IMR-90 (cell line): ENCODE results near the gene RTL1. TPM values are rescaled to one million over a fixed set of nuclear protein-coding genes. Genes with fewer than 3 reads are reported as not detected.

Experiments used
- ATAC-seq: fragments of 200-7000 bp; cut with Tn5 transposase; 2 replicates; pipeline ENCODE4 v1.9.1; 2020; ENCODE audit warnings: low read depth, mild to moderate bottlenecking, moderate library complexity
- BruUV-seq: library from RNA; stranded (reverse); fragments of 400-500 nt; replicated peaks from 2 replicates; lab custom pipeline; 2021; lab: Mats Ljungman, UMichigan
- CTCF ChIA-PET: fragments of 300-600 bp; formaldehyde crosslinking; extraction: SDS; loops from one replicate; lab custom pipeline; 2021; ENCODE audit warnings: antibody characterized with exemption; lab: Yijun Ruan, JAX
- POLR2A ChIA-PET: fragments of 300-600 bp; sonication (Branson Sonifier 250); formaldehyde crosslinking; loops from one replicate; lab custom pipeline; 2022; ENCODE audit warnings: antibody characterized with exemption; ENCODE audit not compliant: unreplicated experiment; lab: Charles Lee
- DNase-seq: peaks from one replicate; pipeline ENCODE4 v3.0.0; 2013
- H2AFZ ChIP-seq: replicated peaks from 2 replicates; pipeline ENCODE3; 2013; ENCODE audit warnings: low read length, mild to moderate bottlenecking; ENCODE audit not compliant: poor library complexity
- H2AK5ac ChIP-seq: 2 replicates; pipeline ENCODE4 v1.6.1; 2013; ENCODE audit warnings: low read depth, low read length, inconsistent platforms
- H2AK9ac ChIP-seq: replicated peaks from 2 replicates; pipeline ENCODE3; 2013; ENCODE audit warnings: mild to moderate bottlenecking, low read depth, low read length, moderate library complexity; ENCODE audit not compliant: poor library complexity
- H2BK120ac ChIP-seq: 2 replicates; pipeline ENCODE4 v1.6.1; 2013; ENCODE audit warnings: low read depth, low read length, inconsistent platforms
- H2BK15ac ChIP-seq: 3 replicates; pipeline ENCODE4 v1.6.1; 2013; ENCODE audit warnings: low read depth, low read length, inconsistent platforms
- H2BK20ac ChIP-seq: 2 replicates; pipeline ENCODE4 v1.6.1; 2013; ENCODE audit warnings: low read depth, mild to moderate bottlenecking, inconsistent platforms, low read length, moderate library complexity
- H2BK5ac ChIP-seq: 2 replicates; pipeline ENCODE4 v1.6.1; 2013; ENCODE audit warnings: mild to moderate bottlenecking, low read depth, low read length, inconsistent platforms; ENCODE audit not compliant: poor library complexity, severe bottlenecking
- H3K14ac ChIP-seq: replicated peaks from 2 replicates; pipeline ENCODE4 v1.6.1; 2013; ENCODE audit warnings: low read depth, low read length, inconsistent platforms
- H3K18ac ChIP-seq: 2 replicates; pipeline ENCODE4 v1.6.1; 2013; ENCODE audit warnings: low read depth, low read length, control low read depth
- H3K23ac ChIP-seq: 2 replicates; pipeline ENCODE4 v1.6.1; 2013; ENCODE audit warnings: low read depth, low read length, inconsistent platforms
- H3K27ac ChIP-seq: 2 replicates; pipeline ENCODE4 v1.5.1; 2013; ENCODE audit warnings: mild to moderate bottlenecking, control low read depth, low read length; ENCODE audit not compliant: insufficient read depth
- H3K27me3 ChIP-seq: 2 replicates; pipeline ENCODE4 v1.6.1; 2013; ENCODE audit warnings: low read length; ENCODE audit not compliant: control insufficient read depth, insufficient read depth
- H3K36me3 ChIP-seq: 2 replicates; pipeline ENCODE4 v1.6.1; 2013; ENCODE audit warnings: low read length, mixed read lengths; ENCODE audit not compliant: control insufficient read depth, insufficient read depth
- H3K4ac ChIP-seq: 2 replicates; pipeline ENCODE4 v1.6.1; 2013; ENCODE audit warnings: low read depth, low read length, inconsistent platforms
- H3K4me1 ChIP-seq: 2 replicates; pipeline ENCODE4 v1.6.1; 2013; ENCODE audit warnings: low read length, mixed read lengths; ENCODE audit not compliant: control insufficient read depth, insufficient read depth
- H3K4me2 ChIP-seq: 2 replicates; pipeline ENCODE4 v1.6.1; 2013; ENCODE audit warnings: low read depth, mild to moderate bottlenecking, control low read depth, low read length, moderate library complexity
- H3K4me3 ChIP-seq: 2 replicates; pipeline ENCODE4 v1.5.1; 2013; ENCODE audit warnings: low read depth, mild to moderate bottlenecking, control low read depth, low read length, moderate library complexity; ENCODE audit not compliant: insufficient read depth
- H3K56ac ChIP-seq: 2 replicates; pipeline ENCODE4 v1.6.1; 2013; ENCODE audit warnings: low read length, inconsistent platforms; ENCODE audit not compliant: insufficient read depth; ENCODE audit errors: extremely low read depth
- H3K79me1 ChIP-seq, 2 experiments: 2 replicates each; pipeline ENCODE4 v1.6.1; 2013; ENCODE audit warnings: low read length in 2 of 2, inconsistent platforms in 1 of 2, low read depth in 1 of 2
- H3K9ac ChIP-seq: 2 replicates; pipeline ENCODE4 v1.6.1; 2013; ENCODE audit warnings: low read depth, low read length, control low read depth
- H3K9me1 ChIP-seq: 2 replicates; pipeline ENCODE4 v1.6.1; 2013; ENCODE audit warnings: low read length, inconsistent platforms; ENCODE audit not compliant: insufficient read depth
- H3K9me3 ChIP-seq: 2 replicates; pipeline ENCODE4 v1.6.1; 2013; ENCODE audit warnings: low read length; ENCODE audit not compliant: control insufficient read depth, insufficient read depth
- H4K20me1 ChIP-seq: 2 replicates; pipeline ENCODE4 v1.6.1; 2013; ENCODE audit warnings: low read length, inconsistent platforms; ENCODE audit not compliant: insufficient read depth
- H4K5ac ChIP-seq: 2 replicates; pipeline ENCODE4 v1.6.1; 2013; ENCODE audit warnings: mild to moderate bottlenecking, low read depth, low read length, control low read depth
- H4K8ac ChIP-seq, 2 experiments: 2 replicates each; pipeline ENCODE4 v1.6.1; 2013; ENCODE audit warnings: low read depth in 2 of 2, low read length in 2 of 2, control low read depth in 1 of 2, inconsistent platforms in 1 of 2
- H4K91ac ChIP-seq: 2 replicates; pipeline ENCODE4 v1.6.1; 2013; ENCODE audit warnings: low read depth, low read length, inconsistent platforms; ENCODE audit not compliant: insufficient read depth
- CTCF ChIP-seq: conservative IDR thresholded peaks from 2 replicates; pipeline ENCODE4 v1.5.1; 2012; ENCODE audit warnings: mild to moderate bottlenecking, low read depth, low read length, improper control_type of control experiment
- FOS ChIP-seq: fragments of 150-350 bp; IDR thresholded peaks from 2 replicates; pipeline ENCODE4 v1.6.1; 2016; ENCODE audit warnings: low read depth, low read length
- POLR2A ChIP-seq: IDR thresholded peaks from 2 replicates; pipeline ENCODE4 v1.6.1; 2012; ENCODE audit warnings: mild to moderate bottlenecking, low read depth, low read length
- RAD21 ChIP-seq: IDR thresholded peaks from 2 replicates; pipeline ENCODE4 v1.6.1; 2012; ENCODE audit warnings: low read length, improper control_type of control experiment
- USF2 ChIP-seq: fragments of 150-350 bp; IDR thresholded peaks from 2 replicates; pipeline ENCODE4 v1.6.1; 2017; ENCODE audit warnings: mild to moderate bottlenecking, antibody characterized with exemption, low read length, low read depth
- WGBS, 2 experiments: methylation state at CpG; one replicate each; pipeline versions ENCODE4 v1.1.5 to v1.1.7; 2013; ENCODE audit warnings: missing lambda C conversion rate in 2 of 2; ENCODE audit not compliant: insufficient read length in 1 of 2; ENCODE audit errors: extremely low coverage in 2 of 2; 5-methylcytosine and 5-hydroxymethylcytosine counted together
- dilution Hi-C: fragments of 300-500 bp; cut with HindIII; formaldehyde crosslinking; loops from one replicate; pipeline ENCODE4 v1.14.3; 2018; ENCODE audit warnings: low sequenced_read_pairs; ENCODE audit not compliant: unreplicated experiment
- in situ Hi-C: fragments of 300-500 bp; cut with MboI; formaldehyde crosslinking; loops from 3 replicates; pipeline ENCODE4 v1.14.3; 2019; ENCODE audit warnings: low sequenced_read_pairs, inconsistent platforms, mixed read lengths
- intact Hi-C: fragments of 100-400 bp; cut with micrococcal nuclease; formaldehyde crosslinking; loops from 2 replicates; pipeline ENCODE4 v1.10.0; 2022
- polyA plus RNA-seq, 3 experiments: library from polyadenylated mRNA; depleted of rRNA; stranded (reverse); fragments of >200 nt; gene quantifications; 2 replicates each; pipeline ENCODE4 v1.2.3, GENCODE V29; 2012; ENCODE audit warnings: low replicate concordance in 1 of 3
- total RNA-seq: library from RNA; depleted of rRNA; stranded (reverse); fragments of >200 nt; gene quantifications from 2 replicates; pipeline ENCODE4 v1.2.3, GENCODE V29; 2012

RTL1 gene
- total and polyA plus RNA-seq, 2 of the 4 experiments (the other 2 are of a cell fraction): not detected

GRCh38 chr14:100885617-100886016 is 17.9 kb downstream of the RTL1 start:
- dilution Hi-C loops: no loop called here
- ATAC-seq (no peak), DNase-seq (no peak)
- Histone ChIP-seq H2BK120ac (no peak overlapping the region), H3K14ac (no peak overlapping the region), H3K18ac (no peak overlapping the region), H4K20me1 (peaks cover 40% of the 10 kb centered on the region), H3K4me3 (no peak overlapping the region), H2AK9ac (no peak overlapping the region), H2AFZ (no peak overlapping the region), H3K9ac (no peak overlapping the region), H2BK5ac (no peak overlapping the region), H3K23ac (no peak overlapping the region), H3K27ac (no peak overlapping the region), H3K9me1 (no peaks in the 10 kb centered on the region), H3K27me3 (no peaks in the 10 kb centered on the region), H3K4me1 (peaks cover 4% of the 10 kb centered on the region), H2BK15ac (no peak overlapping the region), H4K5ac (no peak overlapping the region), H3K36me3 (peaks cover 61% of the 10 kb centered on the region), H2BK20ac (no peak overlapping the region), H3K79me1 (peaks cover 4 to 33% of the 10 kb centered on the region in 2 experiments), H3K4ac (no peak overlapping the region), H3K56ac (no peak overlapping the region), H4K91ac (no peak overlapping the region), H2AK5ac (no peak overlapping the region), H3K9me3 (peaks cover 3% of the 10 kb centered on the region; the same call in 1 of the 2 replicates), H3K4me2 (no peak overlapping the region), H4K8ac (no peak overlapping the region)
- in situ Hi-C loops: no loop called here
- CTCF ChIA-PET: no interaction called here
- WGBS, 2 experiments: 59% methylated on average over 4 of the region's 5 CpGs; no CpG with 5 or more reads in 1 of the 2 experiments
- POLR2A ChIA-PET: no interaction called here
- intact Hi-C loops: no loop called here
- BruUV-seq: no TSS peak
- no peak for TF ChIP-seq FOS
- no peak for TF ChIP-seq POLR2A
- TF ChIP-seq RAD21: no peak
- no peak for TF ChIP-seq USF2
- no peak for TF ChIP-seq CTCF
